CD4-positive, alpha-beta T cell treated with Interleukin-6 for 4 hours (primary cell): ENCODE data around the gene ZNF804A.

ENCODE experiments used
- DNase-seq: peaks from one replicate; pipeline ENCODE4 v3.0.0-alpha.2; 2020; ENCODE audit warnings: mixed read lengths

ZNF804A gene

DNA sequence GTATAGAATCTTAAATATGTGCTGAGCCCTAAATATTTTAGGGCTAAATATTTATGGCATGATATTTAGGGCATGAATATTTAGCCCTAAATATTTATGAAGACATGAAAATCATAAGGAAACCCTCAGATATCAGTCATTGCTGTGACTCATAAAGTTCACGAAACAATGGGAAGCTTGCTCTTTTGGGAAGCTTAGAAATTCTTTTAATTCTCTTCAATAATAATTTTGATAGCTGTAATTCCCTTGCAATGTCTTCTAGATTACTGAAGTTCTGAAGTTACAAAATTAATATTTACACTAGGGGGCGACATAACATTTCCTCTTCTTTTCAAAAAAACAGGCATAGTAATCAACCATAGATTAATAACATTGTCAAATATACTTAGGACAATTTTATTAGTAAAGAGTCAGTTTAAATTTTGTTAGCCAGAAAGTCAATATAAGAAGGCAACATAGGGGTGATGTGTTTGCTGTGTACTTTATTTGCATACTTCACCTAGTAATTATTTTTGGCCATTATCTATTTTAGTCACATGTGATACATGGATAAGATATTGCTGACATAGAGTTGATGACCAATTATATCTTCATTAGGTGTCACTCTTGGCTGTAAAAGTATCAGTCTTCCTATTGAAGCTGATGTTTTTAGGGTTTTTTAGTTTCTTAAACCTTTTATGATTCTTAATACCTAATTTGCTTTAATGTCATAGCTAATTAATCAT lies 13.2 kb downstream of the ZNF804A start:
- no peak for DNase-seq

DNA sequence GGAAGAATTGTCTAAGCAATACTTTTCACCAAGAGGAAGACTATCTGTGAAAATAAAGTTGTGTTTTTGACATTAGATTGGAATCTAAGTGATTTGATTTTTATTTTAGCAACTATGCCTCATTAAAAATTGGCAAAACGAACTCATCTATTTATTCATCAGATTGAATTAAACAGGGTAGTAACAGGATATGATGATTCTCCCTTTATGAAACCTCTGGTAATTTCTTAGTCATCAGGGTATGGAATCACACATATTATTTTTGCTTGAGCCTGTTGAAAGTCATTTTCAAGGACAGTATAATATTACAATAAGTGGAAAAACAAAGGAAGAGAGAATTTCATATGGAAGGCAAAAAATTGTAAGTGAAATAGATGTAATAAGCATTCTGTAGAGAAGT lies 22.0 kb downstream of the ZNF804A start:
- no peak for DNase-seq

DNA sequence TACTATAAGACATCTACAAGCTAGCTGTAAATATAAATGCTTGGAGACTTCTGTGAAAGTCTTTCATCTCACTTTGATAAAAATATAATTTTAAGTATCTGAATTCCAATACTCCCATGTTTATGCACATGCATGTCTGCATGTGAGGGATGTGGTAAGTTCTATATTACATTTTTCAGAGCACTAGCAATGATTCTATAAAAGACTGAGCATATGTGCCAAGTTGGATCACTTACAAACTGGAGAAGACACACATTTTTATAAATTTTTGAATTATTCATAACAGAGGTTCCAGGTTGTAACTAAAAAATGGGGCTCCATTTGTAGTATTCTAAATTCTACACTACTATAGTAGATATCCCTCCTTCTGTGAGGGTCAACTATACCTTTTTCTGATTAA lies 26.0 kb downstream of the ZNF804A start:
- DNase-seq = no peak

DNA sequence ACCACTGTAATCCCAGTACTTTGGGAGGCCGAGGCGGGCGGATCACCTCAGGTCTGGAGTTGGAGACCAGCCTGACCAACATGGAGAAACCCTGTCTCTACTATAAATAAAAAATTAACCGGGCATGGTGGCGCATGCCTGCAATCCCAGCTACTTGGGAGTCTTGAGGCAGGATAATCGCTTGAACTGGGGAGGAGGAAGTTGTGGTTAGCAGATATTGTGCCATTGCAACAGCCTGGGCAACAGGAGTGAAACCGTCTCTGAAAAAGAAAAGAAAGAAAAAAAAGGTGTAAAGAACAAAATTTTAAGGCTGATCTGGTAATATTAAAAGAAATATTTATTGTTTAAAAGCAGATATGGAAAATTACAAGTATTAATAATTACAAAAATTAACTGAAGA lies 29.7 kb downstream of the ZNF804A start:
- DNase-seq = no peak

DNA sequence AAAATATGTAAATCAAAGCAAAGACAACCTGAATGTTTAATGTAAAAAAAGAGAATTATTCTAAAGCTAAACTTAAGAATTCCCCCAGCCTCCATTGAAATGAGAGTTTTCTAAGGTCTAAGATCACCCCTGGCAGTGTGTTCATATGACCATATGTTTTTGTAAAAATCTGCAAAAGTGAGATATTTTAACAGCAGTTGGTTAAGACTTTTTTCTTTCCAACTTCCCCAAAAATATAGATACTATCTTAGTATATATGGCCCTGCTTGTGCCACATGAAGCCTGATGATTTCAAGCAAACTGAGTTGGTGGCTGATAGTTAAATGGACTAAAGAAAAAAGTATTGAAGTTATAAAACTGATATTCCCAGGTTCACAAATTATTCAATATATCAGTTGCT lies 35.4 kb downstream of the ZNF804A start:
- no peak for DNase-seq

DNA sequence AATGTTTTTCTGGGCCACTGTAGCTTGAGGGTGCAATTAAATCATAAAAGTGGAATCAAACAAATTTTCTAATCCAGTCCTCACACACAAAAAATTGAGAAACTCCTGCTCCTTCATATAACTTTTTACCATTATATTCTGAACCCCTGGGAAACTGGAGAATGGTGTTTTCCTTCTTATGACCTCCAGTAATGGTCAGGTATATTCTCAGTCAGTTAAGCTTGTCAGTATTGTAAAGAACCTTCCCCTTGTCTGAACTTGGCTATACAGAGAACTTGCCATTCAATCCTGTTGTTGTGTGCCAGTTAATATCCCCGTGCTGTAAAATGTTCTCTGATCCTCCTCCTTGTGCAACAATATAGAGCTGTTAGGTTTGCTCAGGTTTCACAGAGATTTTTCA lies 39.5 kb downstream of the ZNF804A start:
- no peak for DNase-seq

DNA sequence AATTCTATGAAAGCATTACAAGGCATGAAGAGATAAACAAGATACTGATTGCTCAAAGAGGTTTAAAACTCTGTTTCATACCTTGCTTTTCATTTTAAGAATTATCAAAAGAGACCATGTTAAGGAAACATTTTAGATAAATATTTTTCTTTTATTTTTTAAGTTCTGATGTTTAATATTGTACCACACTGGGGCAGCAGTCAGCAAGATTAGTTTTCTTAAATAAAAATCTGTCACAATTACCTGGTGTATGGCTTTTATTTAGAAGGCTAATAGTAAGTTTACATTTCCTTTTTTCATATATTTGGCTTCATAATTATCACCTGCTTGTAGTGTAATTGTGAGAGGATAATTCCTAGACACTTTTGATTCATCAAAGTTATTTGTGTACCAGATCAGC lies 46.4 kb downstream of the ZNF804A start:
- no peak for DNase-seq

DNA sequence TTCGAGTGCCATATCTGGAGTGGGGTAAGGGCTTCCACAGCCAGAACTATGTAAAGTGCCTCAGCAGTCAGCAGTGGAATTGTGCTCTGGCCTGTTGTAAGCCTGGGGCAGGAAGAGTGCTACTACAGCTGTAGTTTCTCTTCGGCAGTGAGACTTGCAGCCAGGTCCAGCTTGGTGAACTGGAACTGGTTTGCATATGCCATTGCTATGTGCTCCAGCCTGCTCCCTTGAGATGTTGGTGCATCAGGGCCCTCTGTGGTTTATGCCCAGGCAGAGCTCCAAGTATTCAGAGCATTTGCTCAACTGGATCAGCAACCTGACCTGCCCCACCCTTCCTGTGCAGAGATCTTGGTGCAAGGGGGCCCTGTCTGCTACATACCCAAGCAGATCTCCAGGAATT lies 47.8 kb downstream of the ZNF804A start:
- no peak for DNase-seq

DNA sequence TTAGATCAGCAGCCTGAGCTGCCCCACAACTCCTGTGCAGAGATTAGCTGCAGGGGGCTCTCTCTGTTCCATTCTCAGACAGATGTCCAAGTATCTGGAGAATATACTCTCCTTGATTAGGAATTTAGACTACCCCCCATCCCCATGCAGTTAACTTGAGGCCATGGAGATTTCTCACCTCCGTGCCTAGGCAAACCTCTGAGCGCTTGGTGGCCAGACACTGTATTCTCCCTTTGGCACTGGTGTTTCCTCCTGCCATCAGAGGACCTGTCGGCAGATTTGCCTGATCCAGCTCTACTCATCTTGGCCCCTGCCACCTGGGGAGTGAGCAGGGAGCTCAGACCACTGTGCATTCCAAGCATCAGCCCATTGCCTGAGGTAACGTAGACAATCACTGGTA lies 48.3 kb downstream of the ZNF804A start:
- DNase-seq = no peak

DNA sequence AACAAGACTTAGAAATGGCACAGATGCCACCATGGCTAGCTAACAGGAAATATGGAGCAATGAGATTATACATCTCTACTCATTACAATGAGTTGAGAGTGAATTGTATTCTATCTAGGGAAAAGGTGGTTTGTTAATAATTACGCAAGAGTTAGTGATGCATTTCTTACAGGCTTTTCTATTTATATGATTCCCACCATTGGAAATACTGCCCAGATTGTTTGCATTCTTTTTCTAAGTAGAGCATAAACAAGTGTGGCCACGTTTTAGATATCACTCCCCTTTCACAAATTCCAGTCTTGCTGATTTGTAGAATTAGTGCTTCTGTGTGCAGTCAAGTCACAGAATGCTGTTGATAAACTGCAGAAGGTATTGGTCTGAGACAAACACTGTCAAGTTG lies 56.6 kb downstream of the ZNF804A start:
- no peak for DNase-seq

DNA sequence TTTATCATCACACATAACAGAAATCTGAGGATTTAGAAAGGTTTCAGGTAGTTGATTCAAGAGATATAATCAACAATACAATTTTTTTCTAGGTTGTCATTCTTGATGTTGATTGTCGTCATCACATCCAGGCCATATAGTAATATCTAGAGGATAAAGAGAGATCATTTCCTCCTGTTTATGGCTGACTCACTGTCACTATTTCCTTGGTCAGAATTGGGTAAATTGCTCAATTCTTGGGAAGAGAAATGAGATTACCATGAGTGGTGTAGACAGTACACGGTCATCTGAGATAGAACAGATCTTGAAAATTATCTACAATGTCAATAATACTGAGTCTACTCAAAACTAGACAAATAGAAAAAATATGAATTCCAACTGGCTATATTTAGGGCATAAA lies 78.8 kb downstream of the ZNF804A start:
- DNase-seq = no peak

DNA sequence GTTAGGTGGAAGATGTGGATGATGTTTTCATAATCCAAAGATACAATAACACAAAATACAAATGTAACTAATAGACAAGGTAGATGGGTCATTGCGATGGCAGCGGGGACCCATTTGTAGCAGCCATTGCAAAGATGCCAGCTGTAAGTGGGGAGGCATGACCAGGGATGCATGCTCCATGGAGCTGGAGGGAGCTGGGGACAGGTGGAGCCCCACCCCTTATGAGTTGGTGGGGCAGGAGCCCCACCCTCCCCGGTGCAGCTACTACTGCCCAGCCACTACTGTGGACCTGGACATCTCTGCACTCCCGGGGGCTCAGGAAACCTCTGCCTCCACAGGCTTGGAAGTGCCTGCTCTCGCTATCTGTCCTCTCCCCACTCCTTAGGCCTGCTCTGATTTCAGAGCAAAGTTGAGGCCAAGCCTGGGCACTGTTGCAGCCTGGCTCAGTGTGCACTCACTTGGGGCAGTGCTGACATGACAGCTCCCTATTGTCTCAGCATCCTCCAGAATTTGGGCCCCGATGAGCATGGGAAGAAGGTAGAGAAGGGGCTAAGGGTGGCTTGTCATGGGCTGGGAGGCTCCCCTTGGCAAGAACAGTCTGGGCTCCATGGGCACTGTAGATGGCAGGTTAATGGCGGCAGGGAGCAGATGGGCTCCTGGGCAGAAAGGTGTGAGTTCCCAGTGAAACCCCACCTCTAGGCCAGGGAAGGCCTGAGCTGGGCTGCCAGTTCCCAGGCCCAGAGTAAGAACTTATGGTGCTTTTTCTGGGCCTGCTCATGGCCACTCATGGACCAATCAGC lies 81.1 kb downstream of the ZNF804A start:
- DNase-seq = no peak

DNA sequence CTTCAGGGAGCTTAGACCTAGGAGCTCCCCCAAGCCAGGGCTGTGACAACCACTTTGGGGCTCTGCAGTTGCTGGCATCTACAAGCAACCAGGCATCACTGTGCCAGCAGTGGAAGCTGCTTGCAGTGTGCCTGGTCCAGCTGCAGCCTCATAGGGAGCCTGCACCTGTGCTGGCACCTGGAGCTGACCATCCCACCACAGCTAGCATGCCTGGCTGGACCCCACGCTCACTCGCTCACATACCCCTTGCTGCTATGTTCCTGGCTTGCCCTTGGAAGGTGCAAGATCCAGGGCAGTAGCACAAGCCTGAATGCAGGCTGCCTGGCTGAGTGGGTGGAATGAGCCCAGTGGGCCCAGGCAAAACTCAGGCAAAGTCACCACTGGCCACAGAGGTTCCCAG lies 82.5 kb downstream of the ZNF804A start:
- no peak for DNase-seq

DNA sequence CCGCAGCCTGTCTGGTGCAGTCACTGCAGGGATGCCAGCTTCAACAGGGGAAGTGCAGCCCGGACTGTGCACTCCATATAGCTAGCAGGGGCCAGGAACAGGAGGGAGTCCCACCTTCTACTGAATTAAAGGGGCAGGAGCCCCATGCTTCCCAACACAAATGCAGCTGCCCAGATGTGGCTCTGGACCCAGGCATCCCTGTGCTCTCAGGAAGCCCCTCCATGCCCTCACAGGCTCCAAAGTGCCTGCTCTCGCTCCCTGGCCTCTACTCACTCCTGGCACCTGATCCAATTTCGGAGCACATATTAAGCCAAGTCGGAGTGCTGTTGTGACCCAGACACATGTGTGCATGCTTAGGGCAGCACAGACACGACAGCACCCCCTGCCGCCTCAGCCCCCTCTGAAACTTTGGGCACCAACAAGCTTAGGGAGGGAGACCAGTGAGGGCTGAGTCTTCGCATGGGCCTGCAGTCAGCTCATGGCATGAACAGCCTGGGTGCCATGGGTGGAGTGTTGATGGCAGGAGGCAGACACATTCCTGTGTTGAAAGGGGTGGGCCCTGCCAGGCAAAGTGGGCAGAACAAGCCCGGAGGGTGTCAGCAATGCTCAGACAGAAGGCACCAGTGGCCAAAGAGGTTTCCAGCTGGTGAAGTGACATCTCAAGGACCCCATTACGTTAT lies 83.5 kb downstream of the ZNF804A start:
- DNase-seq = no peak

DNA sequence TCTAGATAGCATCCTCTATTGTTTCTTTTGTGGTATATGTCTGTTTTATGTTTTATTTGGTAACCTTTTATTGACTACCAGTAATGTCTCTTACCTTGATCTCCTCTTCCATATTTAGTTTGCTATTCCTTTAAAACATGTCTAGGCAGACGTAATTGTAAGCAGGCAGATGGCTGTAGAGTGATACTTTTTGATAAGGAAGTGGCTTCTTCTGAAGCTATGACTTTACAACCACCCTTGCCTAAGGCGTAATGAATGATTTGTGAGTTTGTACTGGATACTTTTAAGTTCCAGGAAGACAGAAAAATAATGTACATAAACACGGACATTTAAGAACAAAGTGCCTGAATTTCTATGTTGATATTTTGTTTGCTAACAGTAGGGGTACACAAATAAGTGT lies 85.6 kb downstream of the ZNF804A start:
- no peak for DNase-seq

DNA sequence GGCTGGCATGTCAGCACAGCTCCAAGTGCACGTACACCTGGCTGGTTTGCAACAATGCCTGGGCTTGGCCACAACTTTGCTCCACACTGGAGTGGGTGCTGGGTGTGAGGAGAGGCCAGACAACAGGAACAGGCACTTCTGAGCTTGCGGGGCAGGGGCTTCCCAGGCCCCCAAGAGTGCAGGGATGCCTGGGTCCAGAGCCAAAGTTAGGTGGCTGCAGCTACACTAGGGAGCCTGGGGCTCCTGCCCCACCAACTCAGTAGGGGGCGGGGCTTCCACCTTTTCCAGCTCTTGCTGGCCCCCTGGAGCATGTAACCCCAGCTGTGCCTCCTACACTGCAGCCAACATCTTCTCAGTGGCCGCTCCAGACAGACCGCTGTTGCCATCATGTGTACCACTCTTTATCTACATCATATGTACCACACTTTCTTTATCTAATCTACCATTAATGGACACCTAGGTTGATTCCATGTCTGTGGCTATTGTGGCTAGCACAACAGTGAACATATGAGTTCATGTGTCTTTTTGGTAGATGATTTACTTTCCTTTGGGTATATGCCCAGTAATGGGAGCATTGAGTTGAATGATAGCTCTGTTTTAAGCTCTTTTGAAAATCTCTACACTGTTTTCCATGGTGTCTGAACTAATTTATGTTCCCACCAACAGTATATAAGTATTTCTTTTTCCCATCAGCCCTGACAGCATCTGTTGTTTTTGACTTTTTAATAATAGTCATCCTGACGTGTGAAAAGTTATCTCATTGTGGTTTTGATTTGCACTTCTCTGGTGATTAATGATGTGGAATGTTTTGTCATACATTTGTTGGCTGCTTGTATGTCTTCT lies 87.9 kb downstream of the ZNF804A start:
- no peak for DNase-seq

DNA sequence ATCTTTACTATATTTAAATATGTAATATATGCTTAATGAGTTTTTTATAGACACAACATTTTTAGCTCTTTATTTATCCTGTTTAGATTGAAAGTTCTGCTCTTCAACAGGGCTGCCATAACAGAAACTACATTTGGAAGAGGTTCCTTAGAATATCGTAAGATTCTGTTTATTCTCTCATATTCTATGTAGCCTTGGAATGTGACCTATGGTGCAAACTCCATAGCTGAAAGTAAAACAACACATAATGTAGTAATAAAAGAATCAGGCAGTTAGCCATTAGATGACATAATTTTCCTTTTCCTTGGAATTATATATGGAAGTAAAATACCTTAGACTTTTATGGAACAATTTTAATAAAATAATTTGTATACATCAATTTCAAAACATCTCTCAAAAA lies 91.3 kb downstream of the ZNF804A start:
- DNase-seq = no peak

DNA sequence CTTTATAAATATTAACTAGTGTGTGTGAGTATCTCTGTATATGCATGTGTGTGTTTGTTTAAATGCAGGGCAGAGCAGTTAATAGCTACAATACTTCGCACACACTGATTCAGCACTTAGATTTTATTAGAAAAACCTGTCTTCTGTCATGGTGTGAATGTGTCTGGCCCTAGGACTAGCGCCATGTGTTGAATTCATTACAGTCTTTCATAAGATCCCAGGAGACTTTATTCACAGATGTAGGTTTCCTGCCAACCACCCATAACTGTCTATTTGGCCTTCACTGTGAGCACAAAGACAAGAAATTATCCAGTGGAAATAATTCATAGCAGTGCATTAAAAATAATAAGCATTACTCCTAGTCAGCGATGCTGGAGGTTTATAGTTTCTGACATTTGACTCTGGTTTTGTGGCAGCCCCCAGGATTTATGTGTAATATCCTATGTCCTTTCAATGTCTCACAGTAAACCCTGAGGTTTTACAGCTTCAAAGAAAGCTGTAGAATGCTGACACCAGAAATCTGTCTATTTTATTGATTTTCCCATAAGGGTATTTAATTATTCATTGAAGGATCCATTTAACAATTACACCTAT lies 93.9 kb downstream of the ZNF804A start:
- no peak for DNase-seq

DNA sequence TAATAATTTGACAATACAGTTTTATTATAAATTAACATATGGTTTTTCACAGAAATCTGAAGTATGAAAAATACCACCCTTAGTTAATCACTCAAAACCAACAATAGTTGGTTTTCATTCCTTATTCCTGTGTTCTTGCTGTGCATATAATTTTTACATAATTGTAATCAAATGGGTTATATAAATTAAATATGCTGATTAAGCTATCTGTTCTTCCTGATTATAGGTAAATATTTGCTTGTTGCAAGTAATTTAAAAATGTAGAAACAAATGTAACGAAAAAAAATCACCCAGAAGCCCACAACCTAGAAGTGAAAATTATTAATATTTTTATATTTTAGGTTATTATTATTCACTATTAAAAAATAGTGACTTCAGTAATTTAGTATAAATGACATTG lies 98.3 kb downstream of the ZNF804A start:
- DNase-seq = no peak

DNA sequence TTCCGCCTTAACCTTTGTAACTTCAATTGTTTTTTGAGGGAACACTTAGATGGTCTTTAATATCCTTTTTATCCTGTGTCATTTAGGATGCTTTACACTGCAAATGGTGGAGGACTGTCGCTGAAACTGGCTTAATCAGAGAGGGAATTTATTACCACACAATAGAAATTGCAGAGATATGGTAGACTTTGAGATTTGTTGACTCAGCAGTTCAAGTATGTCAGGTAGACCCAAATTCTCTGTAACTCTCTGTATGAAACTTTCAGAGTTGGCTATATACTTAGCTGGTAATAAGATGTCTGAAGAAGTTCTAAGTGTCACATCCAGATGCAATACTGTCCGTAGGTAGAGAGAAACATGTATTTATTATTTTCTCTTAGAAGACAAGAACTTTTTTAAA lies 100.1 kb downstream of the ZNF804A start:
- no peak for DNase-seq

DNA sequence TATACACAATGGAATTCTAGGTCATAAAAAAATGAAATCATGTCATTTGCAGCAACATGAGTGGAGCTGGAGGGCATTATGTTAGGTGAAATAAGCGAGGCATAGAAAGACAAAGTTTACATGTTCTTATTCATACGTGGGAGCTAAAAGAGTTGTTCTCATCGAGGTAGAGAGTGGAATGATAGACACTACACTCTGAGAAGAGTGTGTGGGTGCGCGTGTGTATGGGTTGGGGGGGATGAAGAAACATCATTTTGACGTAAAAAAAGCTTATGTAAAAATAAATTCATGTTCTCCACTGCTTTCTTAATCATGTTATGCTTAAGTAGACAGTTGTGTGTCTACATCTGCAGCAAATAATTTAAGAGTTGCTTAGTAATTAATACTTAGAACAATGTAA lies 123.6 kb downstream of the ZNF804A start:
- no peak for DNase-seq

DNA sequence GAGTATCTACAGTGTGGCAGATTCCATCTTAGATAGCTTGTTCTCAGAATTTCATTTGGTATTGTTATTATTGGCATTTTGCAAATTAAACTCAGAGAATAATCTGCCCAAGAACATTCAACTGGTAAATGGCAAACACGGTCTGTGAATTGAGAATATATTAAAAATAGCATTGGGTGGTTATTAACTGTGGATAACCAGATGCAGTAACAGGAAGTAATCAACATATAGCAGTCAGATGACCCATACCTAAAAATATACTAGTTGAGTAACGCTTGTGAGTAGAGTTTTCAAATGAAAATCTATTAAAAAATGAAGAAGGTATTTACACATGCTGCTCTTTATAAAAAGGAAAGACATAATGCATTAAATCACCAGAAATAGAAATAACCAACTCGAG lies 129.5 kb downstream of the ZNF804A start:
- no peak for DNase-seq

DNA sequence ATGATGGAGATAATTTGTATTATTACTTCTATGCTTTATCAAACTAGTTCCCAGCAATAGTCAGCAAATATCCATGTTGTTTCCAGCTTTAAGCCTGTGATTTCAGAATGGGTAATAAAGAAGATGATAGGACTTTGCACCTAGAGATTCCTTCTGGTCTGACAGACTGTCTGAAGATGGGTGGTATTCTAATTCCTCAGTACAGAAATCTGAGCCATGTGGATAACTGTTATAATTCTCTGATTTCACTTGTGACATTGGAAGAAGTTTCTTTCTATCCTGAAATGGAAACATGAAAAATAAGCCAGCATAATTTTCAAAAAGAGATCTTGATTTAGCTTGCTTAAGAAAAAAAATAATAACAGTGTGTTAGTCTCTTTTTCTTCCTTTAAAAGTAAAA lies 130.1 kb downstream of the ZNF804A start:
- no peak for DNase-seq
